ENCODE data around the gene C10orf53. TPM values are rescaled to one million over a fixed set of nuclear protein-coding genes. Genes with fewer than 3 reads are reported as not detected.
"Not testable (repeated sequence)": the region's sequence is repeated elsewhere in the genome, so short reads cannot be mapped to it uniquely, and the experiment has no call there.

C10orf53 gene
- total RNA-seq, 1 donor from 2014 or later, result not detected

- no peak for DNase-seq (ENCODE audit: low spot score)
Measured at GRCh38 chr10:49652421-49653272, 26.8 kb upstream of the C10orf53 start.

GRCh38 chr10:49653273-49653929 is 26.1 kb upstream of the C10orf53 start:
- no peak for DNase-seq (ENCODE audit: low spot score)

DNA sequence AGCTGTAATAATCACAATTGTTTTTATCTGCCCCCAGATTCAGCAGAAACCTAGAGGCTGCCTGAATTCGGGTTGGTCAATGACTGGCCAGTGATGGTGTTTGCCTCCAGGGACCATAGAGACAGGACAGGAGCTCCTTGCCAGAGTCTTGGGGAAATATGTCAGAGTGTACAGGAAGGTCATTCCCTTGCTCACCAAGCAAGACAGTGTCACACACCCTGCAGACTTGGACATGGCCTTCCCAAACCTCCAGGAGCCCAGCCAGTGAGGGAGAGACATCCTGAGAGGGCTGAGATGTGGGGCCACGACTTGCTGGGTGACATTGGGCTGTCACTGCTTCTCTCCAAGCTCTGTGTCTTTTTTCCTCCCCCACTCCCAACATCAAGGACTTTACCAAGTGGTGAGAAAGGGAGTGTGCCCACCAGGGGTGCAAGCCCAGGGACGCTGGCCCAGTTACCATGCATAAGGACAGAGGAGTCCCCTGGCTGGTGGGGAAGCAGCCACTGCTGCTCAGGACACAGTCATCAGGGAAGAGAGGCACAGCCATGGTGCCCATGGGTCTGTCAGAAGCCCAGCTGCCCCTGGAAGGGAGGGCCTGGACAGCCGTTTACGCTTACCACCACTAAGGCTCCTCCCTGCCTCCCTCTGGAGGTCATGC is 25.3 kb upstream of the C10orf53 start:
- no peak for DNase-seq (ENCODE audit: low spot score)

- no peak for DNase-seq (ENCODE audit: low spot score)
Measured at GRCh38 chr10:49655099-49655498, 24.4 kb upstream of the C10orf53 start.

DNA sequence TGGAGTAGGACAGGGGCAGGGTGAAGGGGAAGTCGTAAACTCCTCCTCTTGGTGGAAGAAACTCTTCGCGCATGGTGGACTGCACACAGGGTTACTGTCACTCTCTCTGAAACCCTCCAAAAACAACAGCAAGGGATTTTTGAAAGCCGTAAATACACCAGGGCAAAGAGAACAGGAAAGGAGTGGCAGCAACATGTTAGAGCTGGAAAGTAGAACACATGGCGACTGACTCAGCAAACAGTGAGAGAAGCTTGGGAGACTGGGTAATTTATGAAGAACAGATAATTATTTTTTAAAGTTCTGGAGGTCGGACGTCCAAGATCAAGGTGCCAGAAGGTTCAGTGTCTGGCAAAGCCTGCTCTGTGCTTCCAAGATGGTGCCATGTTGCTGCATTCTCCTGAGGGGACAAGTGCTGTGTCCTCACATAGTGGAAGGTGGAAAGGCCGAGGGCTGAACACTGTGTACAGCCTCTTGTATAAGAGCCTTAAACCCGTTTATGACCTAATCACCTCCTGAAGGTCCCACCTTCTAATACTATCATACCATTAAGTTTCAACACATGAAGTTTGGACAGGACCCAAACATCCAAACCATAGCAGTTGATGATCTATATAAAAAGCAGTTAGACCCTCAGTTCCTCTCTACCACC is 22.5 kb upstream of the C10orf53 start:
- DNase-seq (ENCODE audit: low spot score), result no peak

DNA sequence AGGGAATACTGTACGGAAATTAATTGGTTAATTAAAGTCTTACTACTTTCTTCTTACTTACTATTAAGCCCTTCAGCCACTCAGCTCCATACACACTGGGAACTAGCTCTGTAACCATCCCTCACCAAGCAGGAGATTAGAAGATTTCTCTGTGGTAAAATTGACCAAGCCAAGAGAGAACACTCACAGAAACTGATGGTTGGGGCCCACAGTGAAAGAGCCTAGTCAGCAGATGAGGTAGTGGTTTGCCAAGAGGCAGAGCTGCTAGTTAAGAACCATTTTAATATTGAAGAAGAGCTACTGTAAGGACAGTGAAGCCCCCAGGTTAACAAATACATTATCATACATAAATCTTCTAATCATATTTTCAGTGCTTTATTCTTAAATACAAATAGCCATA is 21.8 kb upstream of the C10orf53 start:
- no peak for DNase-seq (ENCODE audit: low spot score)

- DNase-seq (ENCODE audit: low spot score), result no peak
Measured at GRCh38 chr10:49661140-49661856, 18.2 kb upstream of the C10orf53 start.

GRCh38 chr10:49662169-49662830 is 17.2 kb upstream of the C10orf53 start:
- no peak for DNase-seq (ENCODE audit: low spot score)

- no peak for DNase-seq (ENCODE audit: low spot score)
Measured at GRCh38 chr10:49663596-49663995, 15.9 kb upstream of the C10orf53 start.

DNA sequence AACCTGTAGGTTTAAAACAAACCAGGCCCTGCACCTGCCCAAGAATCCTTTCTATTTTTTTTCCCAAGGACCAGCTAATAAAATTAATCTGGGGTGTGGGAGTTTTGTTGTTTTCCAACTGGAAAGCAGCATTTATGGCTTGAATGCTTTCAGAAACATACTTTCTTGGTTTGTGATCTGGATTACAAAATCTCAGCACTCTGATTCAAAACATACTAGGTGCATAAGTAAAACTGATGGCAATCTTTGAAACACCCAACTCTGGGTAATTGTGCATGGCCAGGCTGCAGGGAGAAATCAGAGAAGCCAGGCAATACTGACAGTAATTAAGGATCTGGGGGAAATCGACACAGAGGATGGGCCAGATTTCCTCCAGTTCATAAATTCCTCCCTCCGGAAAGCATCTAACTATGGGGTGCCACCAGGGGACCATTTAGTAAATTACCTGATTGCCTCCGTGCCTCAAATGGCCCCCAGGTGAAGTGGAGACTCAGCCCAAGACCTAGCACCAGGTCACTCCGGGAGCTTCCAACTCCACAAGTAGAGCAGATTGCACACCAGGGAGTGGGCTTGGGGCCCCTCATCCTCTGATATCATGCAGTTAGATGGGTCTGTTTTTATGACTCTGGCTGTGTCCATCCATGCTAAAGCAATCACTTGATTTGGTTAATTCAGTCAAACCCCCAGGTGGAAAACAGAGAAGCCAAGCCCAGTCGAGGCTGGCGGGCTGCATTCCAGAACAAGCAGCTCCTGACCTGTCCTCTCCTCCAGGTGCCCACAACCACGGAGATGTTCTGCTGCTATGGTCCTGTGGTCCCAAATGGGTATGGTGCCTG is 15.2 kb upstream of the C10orf53 start:
- DNase-seq (ENCODE audit: low spot score), result no peak

DNA sequence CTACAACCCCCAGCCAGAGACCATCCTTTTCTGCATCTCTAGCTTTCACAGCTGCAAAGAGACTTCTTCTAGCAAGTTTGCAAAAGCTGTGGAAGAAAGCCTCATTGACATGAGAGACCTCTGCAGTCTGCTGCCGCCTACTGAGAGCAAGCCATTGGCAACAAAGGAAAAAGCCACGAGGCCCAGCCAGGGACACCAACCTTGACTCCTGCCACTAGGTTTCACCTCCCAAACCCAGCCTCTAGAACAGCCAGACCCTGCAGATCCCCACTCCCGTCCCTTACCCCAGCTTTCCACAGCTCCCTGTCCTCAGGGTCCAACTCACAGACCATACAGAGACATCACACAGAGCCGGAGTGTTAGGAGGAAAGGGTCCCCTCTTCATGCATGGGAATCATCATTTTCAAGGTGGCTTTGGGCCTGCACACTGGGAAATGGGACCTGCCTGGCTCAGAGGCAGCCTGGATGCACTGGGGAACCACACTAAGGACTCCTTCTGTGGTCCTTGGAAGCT is 14.6 kb upstream of the C10orf53 start:
- no peak for DNase-seq (ENCODE audit: low spot score)

DNA sequence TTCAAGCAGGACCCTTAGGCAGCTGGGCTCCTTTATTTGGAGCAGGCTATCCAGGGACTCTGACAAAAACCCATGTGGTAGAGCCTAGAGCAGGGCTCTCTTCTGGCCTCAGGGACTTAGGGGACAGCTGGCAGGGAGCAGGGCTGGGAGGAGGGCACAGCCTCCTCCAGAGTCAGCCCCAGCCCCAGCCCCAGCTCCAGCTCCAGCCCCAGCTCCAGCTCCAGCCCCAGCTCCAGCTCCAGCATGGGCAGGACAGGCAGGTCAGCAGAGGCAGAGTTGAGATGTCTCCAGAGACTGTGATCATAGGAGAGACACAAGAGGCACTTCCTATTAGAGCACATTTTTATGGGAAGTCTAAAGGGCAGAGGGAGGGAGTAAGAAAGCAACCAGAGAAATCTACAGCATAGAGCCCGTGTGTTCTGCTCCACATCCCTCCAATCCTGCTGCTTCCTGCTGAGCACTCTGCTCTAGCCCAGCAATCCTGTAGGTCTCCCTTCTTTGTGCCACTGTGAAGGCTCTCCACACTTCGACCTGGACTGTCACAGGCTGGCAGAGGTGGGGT is 13.3 kb upstream of the C10orf53 start:
- no peak for DNase-seq (ENCODE audit: low spot score)

- DNase-seq (ENCODE audit: low spot score), result no peak
Measured at GRCh38 chr10:49666685-49667084, 12.8 kb upstream of the C10orf53 start.

GRCh38 chr10:49667991-49668390 is 11.5 kb upstream of the C10orf53 start:
- DNase-seq (ENCODE audit: low spot score), result no peak

DNA sequence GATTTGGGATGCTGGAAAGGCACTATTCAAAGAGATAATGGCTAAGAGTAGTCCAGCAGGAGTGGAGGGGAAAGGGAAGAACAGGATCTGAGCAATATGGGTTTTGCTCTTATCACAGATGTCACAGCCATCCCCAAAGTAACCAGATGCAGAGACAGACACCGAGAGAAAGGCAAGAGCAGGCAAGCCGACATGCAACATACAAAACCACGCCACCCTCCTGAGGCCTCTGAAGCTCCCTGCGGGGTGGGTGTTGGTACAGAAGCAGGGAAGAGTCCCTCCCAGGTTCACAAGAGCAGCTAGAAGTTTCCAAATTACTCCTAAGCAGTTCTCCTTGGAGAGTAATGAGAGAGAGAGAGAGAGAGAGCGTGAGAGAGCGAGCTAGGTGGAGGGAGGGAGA is 10.8 kb upstream of the C10orf53 start:
- no peak for DNase-seq (ENCODE audit: low spot score)

DNA sequence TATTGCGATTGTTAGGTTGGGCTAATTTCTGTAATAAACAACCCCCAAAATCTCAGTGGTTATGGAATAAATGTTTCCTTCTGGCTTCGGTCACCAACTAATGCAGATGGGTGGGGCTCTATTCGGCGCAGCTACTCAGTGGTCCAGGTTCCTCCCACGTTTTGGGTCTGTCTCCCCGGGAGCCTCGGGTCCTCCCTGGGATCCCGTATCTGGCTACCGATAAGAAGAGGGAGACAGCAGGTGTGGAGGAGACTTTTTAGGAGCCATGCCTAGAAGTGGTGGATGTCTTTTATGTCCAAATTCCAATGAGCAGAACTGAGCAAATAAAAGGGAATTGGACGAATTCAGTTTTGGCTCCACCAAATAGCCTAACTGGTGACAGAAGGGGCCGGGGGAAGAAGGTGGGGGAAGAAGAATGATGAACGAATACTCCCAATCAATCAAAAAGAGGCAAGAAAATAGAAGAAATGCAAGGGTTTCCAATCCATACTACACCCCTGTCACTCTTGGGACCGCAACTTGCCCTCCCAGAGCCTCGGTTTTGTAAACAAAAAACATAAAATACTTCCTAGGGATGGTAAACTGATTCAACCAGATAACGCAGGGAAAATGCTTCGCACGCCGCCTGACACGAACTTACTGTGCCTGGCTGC is 498 bp upstream of the C10orf53 start:
- no peak for DNase-seq (ENCODE audit: low spot score)

- DNase-seq (ENCODE audit: low spot score), result not testable (repeated sequence)
Measured at GRCh38 chr10:49682449-49682848, 3.0 kb downstream of the C10orf53 start.

DNA sequence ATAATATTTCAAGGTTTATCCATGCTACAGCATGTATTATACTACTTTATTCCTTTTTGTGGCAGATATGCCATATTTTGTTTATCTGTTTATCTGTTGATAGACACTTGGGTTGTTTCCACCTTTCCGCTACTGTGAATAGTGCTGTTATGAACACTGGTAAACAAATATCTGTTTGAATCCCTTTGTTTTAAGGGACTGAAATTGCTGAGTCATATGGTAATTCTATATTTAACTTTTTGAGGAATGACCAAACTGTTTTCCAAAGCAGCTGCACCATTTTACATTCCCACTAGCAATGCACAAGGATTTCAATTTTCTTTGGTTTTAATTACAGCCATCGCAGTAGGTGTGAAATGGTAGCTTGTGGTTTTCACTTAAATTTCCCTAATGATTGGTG is 3.4 kb downstream of the C10orf53 start:
- DNase-seq (ENCODE audit: low spot score), result no peak

DNA sequence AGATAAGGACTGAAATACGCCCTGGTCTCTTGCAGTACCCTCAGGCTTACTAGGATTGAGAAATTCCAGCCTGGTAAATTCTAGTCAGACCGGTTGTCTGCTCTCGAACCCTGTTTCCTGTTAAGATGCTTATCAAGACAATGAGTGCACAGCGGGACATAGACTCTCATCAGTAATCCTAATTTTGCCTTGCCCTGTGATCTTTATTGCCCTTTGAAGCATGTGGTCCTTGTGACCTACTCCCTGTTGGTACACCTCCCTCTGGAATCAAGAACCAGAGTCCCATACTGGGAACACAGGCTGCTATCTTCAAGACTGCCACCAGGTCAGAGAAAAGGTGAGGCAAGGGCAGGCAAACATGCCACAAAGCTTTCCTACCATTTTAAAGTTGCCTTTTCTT is 7.2 kb downstream of the C10orf53 start:
- no peak for DNase-seq (ENCODE audit: low spot score)
